MCF 10A (cell line): ENCODE measurements around the gene MS4A15. TPM values are rescaled to one million over a fixed set of nuclear protein-coding genes. Genes with fewer than 3 reads are reported as not detected.

Experiments
- BruUV-seq: library from RNA; stranded (reverse); fragments of 400-500 nt; replicated peaks from 2 replicates; lab custom pipeline; 2021; lab: Mats Ljungman, UMichigan
- CTCF ChIA-PET: fragments of 300-600 bp; sonication (Branson Sonifier 250); formaldehyde crosslinking; extraction: SDS; loops from one replicate; lab custom pipeline; 2021; ENCODE audit warnings: antibody characterized with exemption, inconsistent platforms; lab: Yijun Ruan, JAX
- POLR2A ChIA-PET: fragments of 300-600, 350-650 bp; sonication (Branson Sonifier 250); formaldehyde crosslinking; extraction: SDS; loops from one replicate; lab custom pipeline; 2020; ENCODE audit warnings: antibody characterized with exemption, inconsistent platforms; lab: Yijun Ruan, JAX
- DNase-seq: peaks from one replicate; pipeline ENCODE4 v3.0.0-alpha.2; 2018; ENCODE audit not compliant: unreplicated experiment
- H3K27ac Mint-ChIP-seq: one replicate; pipeline ENCODE4 v1.8.0; 2022; ENCODE audit warnings: mild to moderate bottlenecking, low read depth, mixed read lengths; ENCODE audit not compliant: unreplicated experiment
- H3K27me3 Mint-ChIP-seq: one replicate; pipeline ENCODE4 v1.8.0; 2022; ENCODE audit warnings: mixed read lengths; ENCODE audit not compliant: insufficient read depth, unreplicated experiment
- H3K36me3 Mint-ChIP-seq: one replicate; pipeline ENCODE4 v1.8.0; 2022; ENCODE audit warnings: mild to moderate bottlenecking, moderate library complexity, mixed read lengths; ENCODE audit not compliant: insufficient read depth, unreplicated experiment
- H3K4me1 Mint-ChIP-seq: one replicate; pipeline ENCODE4 v1.8.0; 2022; ENCODE audit warnings: mixed read lengths; ENCODE audit not compliant: insufficient read depth, unreplicated experiment
- H3K4me3 Mint-ChIP-seq: one replicate; pipeline ENCODE4 v1.8.0; 2022; ENCODE audit warnings: mild to moderate bottlenecking, moderate library complexity, mixed read lengths; ENCODE audit not compliant: unreplicated experiment
- H3K9me3 Mint-ChIP-seq: one replicate; pipeline ENCODE4 v1.8.0; 2022; ENCODE audit warnings: mixed read lengths; ENCODE audit not compliant: unreplicated experiment
- intact Hi-C: fragments of 100-400 bp; cut with micrococcal nuclease; formaldehyde crosslinking; loops from 2 replicates; pipeline ENCODE4 v1.14.1; 2022
- total RNA-seq: library from RNA; stranded (reverse); gene quantifications from 2 replicates; pipeline ENCODE4 v1.2.3, GENCODE V29; 2022
- TF ChIP-seq, protein P1 (sequence below): fragments of 200-600 bp; IDR thresholded peaks from one replicate; pipeline ENCODE4 v1.8.0; 2022; ENCODE audit warnings: antibody characterized with exemption, mild to moderate bottlenecking; ENCODE audit not compliant: unreplicated experiment

The MS4A15 gene
- total RNA-seq, 1 experiment from 2014 or later: not detected

- Mint-ChIP-seq H3K27ac (no peak overlapping the region), H3K4me1 (peaks cover 16% of the 10 kb centered on the region), H3K4me3 (no peak overlapping the region), H3K9me3 (no peaks in the 10 kb centered on the region), H3K27me3 (no peaks in the 10 kb centered on the region), H3K36me3 (no peaks in the 10 kb centered on the region)
- intact Hi-C loops: loop anchor here (5.0 kb wide), 1 partner anchor 396 kb away; no protein-coding TSS in a partner anchor
- no TSS peak for BruUV-seq
- POLR2A ChIA-PET: no interaction called here
- TF ChIP-seq, protein P1, sequence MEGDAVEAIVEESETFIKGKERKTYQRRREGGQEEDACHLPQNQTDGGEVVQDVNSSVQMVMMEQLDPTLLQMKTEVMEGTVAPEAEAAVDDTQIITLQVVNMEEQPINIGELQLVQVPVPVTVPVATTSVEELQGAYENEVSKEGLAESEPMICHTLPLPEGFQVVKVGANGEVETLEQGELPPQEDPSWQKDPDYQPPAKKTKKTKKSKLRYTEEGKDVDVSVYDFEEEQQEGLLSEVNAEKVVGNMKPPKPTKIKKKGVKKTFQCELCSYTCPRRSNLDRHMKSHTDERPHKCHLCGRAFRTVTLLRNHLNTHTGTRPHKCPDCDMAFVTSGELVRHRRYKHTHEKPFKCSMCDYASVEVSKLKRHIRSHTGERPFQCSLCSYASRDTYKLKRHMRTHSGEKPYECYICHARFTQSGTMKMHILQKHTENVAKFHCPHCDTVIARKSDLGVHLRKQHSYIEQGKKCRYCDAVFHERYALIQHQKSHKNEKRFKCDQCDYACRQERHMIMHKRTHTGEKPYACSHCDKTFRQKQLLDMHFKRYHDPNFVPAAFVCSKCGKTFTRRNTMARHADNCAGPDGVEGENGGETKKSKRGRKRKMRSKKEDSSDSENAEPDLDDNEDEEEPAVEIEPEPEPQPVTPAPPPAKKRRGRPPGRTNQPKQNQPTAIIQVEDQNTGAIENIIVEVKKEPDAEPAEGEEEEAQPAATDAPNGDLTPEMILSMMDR: no peak
- DNase-seq: no peak
- CTCF ChIA-PET: interaction anchor here (0.5 to 7.6 kb wide), 23 partner anchors 8 to 1423 kb away, joined by 3 to 72 read pairs (median 4); no protein-coding TSS in a partner anchor
Measured at GRCh38 chr11:60776167-60776566, 19.5 kb downstream of the MS4A15 start.

- no peak overlapping the region for H3K27ac Mint-ChIP-seq
- no TSS peak for BruUV-seq
- H3K36me3 Mint-ChIP-seq: no peaks in the 10 kb centered on the region
- H3K9me3 Mint-ChIP-seq: no peaks in the 10 kb centered on the region
- DNase-seq: no peak
- ChIA-PET CTCF (interaction anchor here (0.5 to 7.6 kb wide), 13 partner anchors 12 to 496 kb away, joined by 3 to 72 read pairs (median 3); no protein-coding TSS in a partner anchor), POLR2A (interaction anchor here (0.8 kb wide), 1 partner anchor 9 kb away, joined by 3 read pairs; no protein-coding TSS in a partner anchor)
- no peak overlapping the region for H3K4me3 Mint-ChIP-seq
- no peaks in the 10 kb centered on the region for H3K27me3 Mint-ChIP-seq
- intact Hi-C loops: loop anchor here (5.0 kb wide), 1 partner anchor 395 kb away; no protein-coding TSS in a partner anchor
- TF ChIP-seq, protein P1: no peak
- peaks cover 16% of the 10 kb centered on the region for H3K4me1 Mint-ChIP-seq
Measured at GRCh38 chr11:60777106-60777505, 20.4 kb downstream of the MS4A15 start.

DNA sequence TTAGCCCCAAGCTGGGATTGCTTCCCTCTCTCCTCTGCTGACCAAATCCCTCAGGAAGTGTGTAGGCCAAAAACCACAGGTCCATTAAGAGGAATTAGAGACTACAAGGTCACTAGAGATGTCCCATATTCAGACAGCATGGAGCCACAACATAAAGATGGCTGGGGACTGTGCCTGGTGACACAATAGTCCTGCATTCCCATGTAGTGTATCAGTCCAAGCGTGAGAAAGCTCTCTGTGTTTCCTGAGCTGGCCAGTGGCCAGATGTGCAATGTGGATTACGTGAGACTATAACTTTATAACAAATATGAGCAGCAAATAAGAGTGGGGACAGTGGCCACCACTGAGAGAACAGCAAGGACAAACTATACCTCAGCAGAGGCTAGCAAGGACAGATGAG, 20.9 kb downstream of the MS4A15 start:
- CTCF ChIA-PET: interaction anchor here (0.5 to 7.6 kb wide), 13 partner anchors 13 to 408 kb away, joined by 3 to 72 read pairs (median 4); no protein-coding TSS in a partner anchor
- intact Hi-C loops: loop anchor here (5.0 kb wide), 1 partner anchor 395 kb away; no protein-coding TSS in a partner anchor
- peak; percentile 78 for DNase-seq
- Mint-ChIP-seq H3K9me3 (no peaks in the 10 kb centered on the region), H3K36me3 (no peaks in the 10 kb centered on the region), H3K27me3 (no peaks in the 10 kb centered on the region), H3K27ac (no peak overlapping the region), H3K4me1 (peaks cover 16% of the 10 kb centered on the region), H3K4me3 (no peak overlapping the region)
- POLR2A ChIA-PET: interaction anchor here (0.6 to 1.2 kb wide), 3 partner anchors 9 to 128 kb away, joined by 3 read pairs; partner anchors contain the start of gene PRPF19
- TF ChIP-seq, protein P1: no peak
- no TSS peak for BruUV-seq

DNA sequence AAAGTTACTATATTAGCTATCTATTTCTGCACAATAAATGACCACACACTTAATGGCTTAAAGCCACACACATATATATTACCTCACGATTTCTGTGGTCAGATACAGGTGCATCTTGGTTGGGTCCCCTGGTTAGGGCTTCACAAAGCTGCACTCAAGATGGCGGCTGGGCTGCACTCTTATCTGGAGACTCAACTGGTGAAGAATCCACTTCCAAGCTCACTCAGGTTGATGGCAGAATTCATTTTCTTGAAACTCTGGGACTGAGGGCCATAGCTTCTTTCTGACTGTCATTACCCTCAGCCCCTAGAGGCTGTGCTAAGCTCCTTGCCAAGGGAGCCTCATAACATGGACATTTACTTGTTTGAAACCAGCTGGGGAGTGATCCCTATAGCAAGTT, 23.4 kb downstream of the MS4A15 start:
- CTCF ChIA-PET: interaction anchor here (0.6 to 7.6 kb wide), 5 partner anchors 15 to 407 kb away, joined by 3 to 72 read pairs (median 3); no protein-coding TSS in a partner anchor
- intact Hi-C loops: no loop called here
- H3K4me3 Mint-ChIP-seq: no peak overlapping the region

More for the DNA sequence above, 23.4 kb downstream of the MS4A15 start:
- Mint-ChIP-seq H3K27ac (no peak overlapping the region), H3K4me1 (peaks cover 9% of the 10 kb centered on the region), H3K36me3 (no peaks in the 10 kb centered on the region), H3K27me3 (no peaks in the 10 kb centered on the region), H3K9me3 (no peaks in the 10 kb centered on the region)
- TF ChIP-seq, protein P1: no peak
- no peak for DNase-seq
- POLR2A ChIA-PET: interaction anchor here (0.9 kb wide), 1 partner anchor 115 kb away, joined by 3 read pairs; no protein-coding TSS in a partner anchor
- no TSS peak for BruUV-seq
